IPS-20b (cell line): ENCODE data around the gene DIRAS1.

Experiments
- H3K27ac ChIP-seq: one replicate; pipeline ENCODE4 v1.5.1; 2013; ENCODE audit warnings: low read length
- H3K27me3 ChIP-seq: 2 replicates; pipeline ENCODE4 v1.6.1; 2013; ENCODE audit warnings: mild to moderate bottlenecking, low read length, inconsistent platforms; ENCODE audit not compliant: insufficient read depth
- H3K36me3 ChIP-seq: 2 replicates; pipeline ENCODE4 v1.6.1; 2013; ENCODE audit warnings: low read depth, mild to moderate bottlenecking, inconsistent platforms, low read length, moderate library complexity; ENCODE audit not compliant: insufficient read depth
- H3K4me1 ChIP-seq: 2 replicates; pipeline ENCODE4 v1.6.1; 2013; ENCODE audit warnings: mild to moderate bottlenecking, control low read depth, inconsistent platforms, low read length, moderate library complexity; ENCODE audit not compliant: insufficient read depth
- H3K4me3 ChIP-seq: 2 replicates; pipeline ENCODE4 v1.5.1; 2013; ENCODE audit warnings: mild to moderate bottlenecking, low read length, inconsistent platforms
- H3K9ac ChIP-seq: 2 replicates; pipeline ENCODE4 v1.6.1; 2013; ENCODE audit warnings: low read depth, mild to moderate bottlenecking, inconsistent platforms, low read length, moderate library complexity
- H3K9me3 ChIP-seq: 2 replicates; pipeline ENCODE4 v1.6.1; 2013; ENCODE audit warnings: mild to moderate bottlenecking, low read depth, low read length, inconsistent platforms; ENCODE audit not compliant: insufficient read depth

The DIRAS1 gene

DNA sequence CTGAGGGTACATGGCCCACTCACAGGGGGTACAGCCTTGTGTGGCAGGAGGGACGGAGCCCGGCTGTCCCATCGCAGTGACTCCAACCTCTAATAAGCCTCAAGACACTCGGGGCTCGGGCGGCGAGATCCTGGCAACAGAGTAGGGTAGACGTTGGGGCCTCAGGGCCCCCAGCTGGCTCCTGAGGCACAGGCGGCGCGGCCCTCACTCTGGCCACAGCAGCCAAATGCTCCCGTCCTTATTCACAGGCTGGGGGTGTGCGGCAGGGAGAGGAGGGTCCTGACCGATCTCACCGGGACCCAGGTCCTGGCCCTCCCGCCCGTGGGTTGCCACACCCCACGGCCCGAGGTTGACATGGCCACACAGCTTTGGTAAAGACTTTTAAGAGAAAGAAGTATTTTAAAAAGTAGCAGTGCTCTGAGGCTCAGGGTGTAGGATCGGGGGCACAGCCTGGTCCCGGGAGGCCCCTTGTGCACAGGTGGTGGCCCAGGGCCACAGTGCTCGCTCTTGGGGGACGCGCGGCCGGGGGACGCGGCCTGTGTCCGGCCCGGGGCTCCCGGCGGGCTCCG lies 11.1 kb upstream of the DIRAS1 start:
- H3K4me1 ChIP-seq: no peaks in the 10 kb centered on the region
- no peaks in the 10 kb centered on the region for H3K9me3 ChIP-seq
- peaks cover 27% of the 10 kb centered on the region for H3K36me3 ChIP-seq
- no peak overlapping the region for H3K9ac ChIP-seq
- H3K4me3 ChIP-seq: no peak overlapping the region
- H3K27me3 ChIP-seq: peaks cover 10% of the 10 kb centered on the region
- no peak overlapping the region for H3K27ac ChIP-seq

DNA sequence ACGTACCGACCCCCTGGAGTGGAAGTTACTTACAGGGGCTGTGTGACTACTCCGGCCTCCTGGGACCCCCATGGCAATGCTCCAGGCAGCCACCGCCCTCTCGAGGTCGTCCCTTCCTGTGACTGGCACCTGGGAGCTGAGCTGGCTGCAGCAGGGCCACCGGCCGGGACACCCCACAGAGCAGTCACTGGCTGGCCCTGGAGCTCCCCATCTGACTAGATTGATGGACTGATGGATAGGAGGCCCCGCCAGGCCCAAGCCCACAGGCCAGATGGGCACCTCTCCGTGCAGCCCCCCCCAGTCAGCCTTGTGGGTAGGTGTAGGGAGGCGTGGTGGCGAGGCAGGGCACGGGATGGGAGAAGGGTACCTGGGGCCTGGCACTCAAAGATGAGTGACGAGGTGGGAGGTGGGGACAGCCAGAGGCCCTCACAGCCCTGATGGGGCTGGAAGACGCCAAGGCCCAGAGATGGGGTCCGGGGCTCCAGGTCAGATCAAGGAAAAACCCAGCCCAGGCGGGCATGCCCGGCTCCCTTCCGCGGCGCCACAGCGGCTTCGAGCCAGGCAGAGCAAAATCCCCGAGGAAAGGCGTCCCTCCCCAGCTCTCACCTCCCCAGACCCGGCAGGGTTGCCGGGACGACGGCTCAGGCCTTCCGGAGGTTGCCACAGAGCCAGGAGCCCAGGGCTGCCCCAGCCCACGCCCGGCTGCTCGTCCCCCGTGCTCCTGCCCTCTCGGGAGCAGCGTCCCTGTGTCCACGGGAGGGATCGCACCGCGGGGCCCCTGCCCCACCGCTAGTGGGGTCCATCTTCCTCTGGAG lies 10.2 kb upstream of the DIRAS1 start:
- H3K4me1 ChIP-seq: no peaks in the 10 kb centered on the region

DNA sequence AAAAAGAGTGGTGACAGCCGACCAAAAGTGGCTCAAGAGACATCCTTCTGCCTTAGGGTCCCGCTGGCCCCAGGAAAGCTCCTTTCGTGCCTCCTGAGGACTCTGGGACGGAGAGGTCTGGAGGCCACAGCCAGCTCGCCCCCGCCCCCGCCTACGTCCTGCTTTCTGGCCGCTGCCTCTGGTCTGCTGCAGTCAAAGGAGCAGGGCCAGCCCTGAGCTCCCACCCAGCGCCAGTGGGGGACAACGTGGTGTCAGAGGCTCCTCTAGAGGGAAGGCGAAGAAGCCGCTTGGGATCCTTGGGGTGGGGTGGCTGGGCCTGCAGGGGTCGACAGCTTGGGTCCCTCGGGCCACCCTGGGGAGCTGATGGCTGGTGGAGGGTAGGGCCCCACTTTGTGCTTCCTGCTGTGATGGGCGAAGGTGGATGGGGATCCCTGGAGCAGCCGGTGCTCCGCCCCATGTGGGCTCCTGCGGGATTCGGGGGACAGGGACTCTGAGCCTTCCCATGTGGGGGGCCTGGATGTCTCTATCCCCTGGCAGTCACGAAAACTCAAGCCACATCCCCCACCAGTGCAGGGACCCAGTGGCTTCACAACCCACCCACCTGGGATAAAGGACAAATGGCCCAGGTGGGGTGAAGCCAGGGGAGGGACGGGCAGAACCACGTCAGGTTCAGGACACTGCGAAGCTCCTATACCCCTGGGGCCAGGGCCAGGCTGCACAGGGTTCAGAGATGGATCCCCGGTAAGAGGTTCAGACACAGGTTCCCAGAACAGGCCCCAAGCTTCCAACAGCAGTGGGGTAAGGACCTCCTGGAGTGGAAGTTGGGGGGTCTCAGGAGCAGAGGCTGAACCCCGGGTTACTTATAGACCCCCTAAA lies 9.0 kb upstream of the DIRAS1 start:
- Histone ChIP-seq H3K4me3 (no peak overlapping the region), H3K9ac (no peak overlapping the region), H3K36me3 (peaks cover 9% of the 10 kb centered on the region), H3K9me3 (no peaks in the 10 kb centered on the region), H3K4me1 (no peaks in the 10 kb centered on the region), H3K27me3 (peaks cover 21% of the 10 kb centered on the region), H3K27ac (no peak overlapping the region)

More for the DNA sequence above, 10.2 kb upstream of the DIRAS1 start:
- Histone ChIP-seq H3K27ac (no peak overlapping the region), H3K36me3 (peaks cover 21% of the 10 kb centered on the region), H3K27me3 (peaks cover 18% of the 10 kb centered on the region), H3K9ac (no peak overlapping the region), H3K4me3 (no peak overlapping the region), H3K9me3 (no peaks in the 10 kb centered on the region)

DNA sequence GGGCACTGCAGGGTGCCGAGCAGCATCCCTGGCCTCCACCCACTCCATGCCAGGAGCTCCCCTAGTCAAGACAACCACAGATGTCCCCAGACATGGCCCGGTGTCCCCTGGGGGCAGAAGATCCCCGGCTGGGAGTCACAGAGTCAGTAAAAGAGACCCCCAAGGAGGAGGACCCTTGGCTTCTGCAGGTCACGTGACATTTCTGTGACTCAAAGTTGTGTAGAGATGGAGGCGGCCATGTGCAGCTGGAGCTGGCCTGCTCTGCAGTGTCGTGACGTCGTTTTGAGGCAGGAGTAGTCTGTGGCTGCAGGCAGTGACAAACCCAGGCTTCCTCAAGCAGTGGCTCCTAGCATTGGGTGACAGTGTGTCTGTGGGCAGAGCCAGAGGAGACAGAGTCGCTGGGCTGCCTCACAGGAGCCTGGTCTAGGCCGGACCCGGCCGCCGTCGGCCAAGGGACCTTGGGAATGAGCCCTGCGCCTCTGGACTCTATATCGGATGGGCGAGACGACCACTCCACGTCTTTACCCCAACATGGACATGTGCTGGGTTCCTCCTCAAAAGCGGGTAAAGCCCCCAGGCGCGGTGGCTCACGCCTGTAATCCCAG lies 7.7 kb upstream of the DIRAS1 start:
- Histone ChIP-seq H3K4me3 (no peak overlapping the region), H3K27ac (no peak overlapping the region), H3K4me1 (no peaks in the 10 kb centered on the region), H3K36me3 (no peaks in the 10 kb centered on the region), H3K9ac (no peak overlapping the region), H3K27me3 (peaks cover 21% of the 10 kb centered on the region), H3K9me3 (no peaks in the 10 kb centered on the region)

DNA sequence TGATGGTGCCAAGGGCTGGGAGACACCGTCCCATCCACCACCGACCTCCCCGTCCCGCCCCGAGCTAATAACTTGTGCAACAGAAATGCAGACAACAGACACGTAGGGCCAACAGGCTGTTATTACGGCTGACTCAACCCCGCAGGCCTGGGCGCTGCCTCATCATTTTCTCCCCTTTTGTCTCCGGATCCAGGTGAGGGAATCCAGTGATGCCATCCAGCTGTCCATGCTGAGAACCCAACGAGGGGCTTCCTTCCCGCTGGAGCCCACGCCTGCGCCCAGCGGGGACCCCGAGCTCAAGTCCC lies 6.4 kb upstream of the DIRAS1 start:
- Histone ChIP-seq H3K36me3 (no peaks in the 10 kb centered on the region), H3K27me3 (peaks cover 31% of the 10 kb centered on the region), H3K27ac (no peak overlapping the region), H3K9ac (no peak overlapping the region), H3K4me1 (no peaks in the 10 kb centered on the region), H3K4me3 (no peak overlapping the region), H3K9me3 (no peaks in the 10 kb centered on the region)

DNA sequence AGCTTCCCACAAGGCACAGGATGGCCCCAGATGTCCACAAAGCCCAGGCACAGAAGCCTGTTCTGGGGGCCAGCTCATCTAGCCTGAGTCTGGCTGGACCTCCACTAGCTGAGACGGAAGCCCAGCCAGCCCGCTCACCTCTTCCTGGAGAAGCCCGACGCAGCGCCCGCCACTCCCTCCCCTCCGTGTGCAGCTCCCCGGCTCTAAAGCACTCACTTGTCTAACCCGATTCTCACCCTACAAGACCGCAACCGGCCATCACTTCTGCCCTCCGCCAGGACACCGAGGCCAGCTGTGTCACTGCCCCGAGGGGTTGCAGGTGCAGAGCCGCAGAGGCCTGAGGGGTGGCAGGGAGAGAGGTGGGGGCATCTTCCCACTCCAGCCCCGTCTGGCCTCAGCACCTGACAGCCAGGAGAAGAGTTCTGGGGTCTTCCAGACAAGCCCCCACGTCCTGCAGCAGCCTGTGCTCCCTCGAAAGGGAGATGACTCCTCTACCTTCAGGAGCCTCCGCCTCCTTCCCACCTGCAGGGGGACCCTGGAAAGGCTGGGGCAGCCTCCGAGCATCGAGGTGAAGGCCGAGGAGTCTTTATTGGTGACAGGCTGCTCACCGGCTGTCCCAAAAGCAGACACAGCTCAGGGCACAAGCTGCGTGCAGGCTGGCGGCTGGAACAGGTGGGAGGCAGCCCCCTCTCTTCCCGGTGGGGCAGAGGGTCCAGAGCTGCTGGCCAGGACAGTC lies 5.9 kb upstream of the DIRAS1 start:
- H3K9me3 ChIP-seq: no peaks in the 10 kb centered on the region
- peaks cover 37% of the 10 kb centered on the region for H3K27me3 ChIP-seq
- H3K4me1 ChIP-seq: no peaks in the 10 kb centered on the region
- no peaks in the 10 kb centered on the region for H3K36me3 ChIP-seq
- H3K27ac ChIP-seq: no peak overlapping the region
- H3K9ac ChIP-seq: no peak overlapping the region
- H3K4me3 ChIP-seq: no peak overlapping the region; the same call in 1 of the 2 replicates

DNA sequence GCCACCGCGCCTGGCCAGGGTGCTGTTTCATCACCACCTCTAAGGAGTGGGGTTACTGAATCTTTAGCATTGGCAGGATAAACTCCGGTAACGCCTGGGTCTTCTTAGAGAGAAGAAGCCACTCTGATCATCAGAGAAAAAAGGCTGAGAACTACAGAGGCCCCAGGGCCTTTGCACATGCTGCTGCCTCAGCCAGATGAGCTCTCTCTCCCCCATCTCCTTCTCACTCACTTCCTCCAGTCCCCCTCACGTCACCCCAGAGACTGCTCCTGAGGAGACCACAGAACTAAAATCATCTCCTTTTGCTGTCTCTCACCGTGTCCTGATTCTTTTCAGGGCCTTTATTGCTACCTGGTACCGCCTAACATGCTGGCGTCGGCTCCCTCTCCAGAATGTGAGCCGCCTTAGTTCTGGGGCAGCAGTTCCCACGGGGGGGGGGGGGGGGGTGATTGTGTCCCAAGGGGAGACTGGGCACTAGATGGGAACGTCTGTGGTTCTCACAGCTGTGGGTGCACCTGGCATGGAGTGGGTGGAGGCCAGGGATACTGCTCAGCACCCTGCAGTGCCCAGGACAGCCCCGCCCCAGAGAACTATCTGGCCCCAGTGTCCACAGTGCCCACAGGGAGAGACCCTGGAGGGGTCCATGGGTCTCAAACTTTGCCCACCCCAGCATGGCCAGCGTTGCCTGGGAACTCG lies 5.1 kb upstream of the DIRAS1 start:
- Histone ChIP-seq H3K27ac (no peak overlapping the region), H3K9ac (no peak overlapping the region)

DNA sequence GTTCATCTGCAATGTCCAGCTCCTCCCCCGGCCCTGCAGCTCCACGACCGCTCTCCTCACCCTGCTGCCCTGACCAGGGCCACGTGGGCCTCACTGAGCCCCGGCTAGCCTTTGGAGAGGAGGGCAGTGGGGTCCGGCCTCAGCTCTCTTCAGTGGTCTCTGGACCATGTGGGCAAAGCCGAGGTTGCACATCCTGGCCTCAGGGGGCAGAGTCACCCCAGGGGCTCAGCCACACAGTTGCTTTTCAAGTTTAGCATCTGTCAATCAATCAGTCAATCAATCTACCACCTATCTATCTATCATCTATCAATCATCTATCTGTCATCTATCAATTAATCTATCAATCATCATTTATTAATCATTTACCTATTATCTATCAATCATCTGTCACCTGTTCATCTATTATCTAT lies 3.0 kb upstream of the DIRAS1 start:
- no peak overlapping the region for H3K9ac ChIP-seq

More for the DNA sequence above, 5.1 kb upstream of the DIRAS1 start:
- H3K4me3 ChIP-seq: no peak overlapping the region
- peaks cover 44% of the 10 kb centered on the region for H3K27me3 ChIP-seq
- H3K4me1 ChIP-seq: no peaks in the 10 kb centered on the region
- H3K36me3 ChIP-seq: no peaks in the 10 kb centered on the region
- no peaks in the 10 kb centered on the region for H3K9me3 ChIP-seq

DNA sequence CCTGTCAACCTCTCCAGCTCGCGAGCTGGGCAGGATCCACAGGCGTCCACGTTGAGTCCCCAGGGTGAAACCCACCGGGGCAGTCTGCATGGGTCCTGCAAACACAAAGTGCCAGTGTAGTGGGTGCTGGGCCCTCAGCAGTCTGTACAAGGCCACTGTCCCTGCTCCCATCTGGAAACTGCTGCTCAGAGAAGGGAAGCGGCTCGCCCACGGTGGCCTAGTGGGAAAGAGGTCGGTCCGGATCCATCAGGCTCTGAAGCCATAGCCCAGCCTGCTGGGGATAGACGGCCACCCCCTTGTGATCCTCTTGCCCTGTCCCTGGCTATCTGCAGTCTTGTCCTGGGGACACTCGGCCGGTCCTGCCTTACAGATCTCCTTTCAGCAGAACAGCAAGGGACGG lies 2.6 kb upstream of the DIRAS1 start:
- Histone ChIP-seq H3K4me1 (no peaks in the 10 kb centered on the region), H3K4me3 (no peak overlapping the region), H3K9ac (no peak overlapping the region), H3K9me3 (no peaks in the 10 kb centered on the region), H3K36me3 (no peaks in the 10 kb centered on the region), H3K27ac (no peak overlapping the region), H3K27me3 (peaks cover 44% of the 10 kb centered on the region)

More for the DNA sequence above, 3.0 kb upstream of the DIRAS1 start:
- no peak overlapping the region for H3K4me3 ChIP-seq
- H3K36me3 ChIP-seq: no peaks in the 10 kb centered on the region
- no peaks in the 10 kb centered on the region for H3K4me1 ChIP-seq
- H3K27me3 ChIP-seq: peaks cover 44% of the 10 kb centered on the region
- H3K9me3 ChIP-seq: no peaks in the 10 kb centered on the region
- no peak overlapping the region for H3K27ac ChIP-seq

DNA sequence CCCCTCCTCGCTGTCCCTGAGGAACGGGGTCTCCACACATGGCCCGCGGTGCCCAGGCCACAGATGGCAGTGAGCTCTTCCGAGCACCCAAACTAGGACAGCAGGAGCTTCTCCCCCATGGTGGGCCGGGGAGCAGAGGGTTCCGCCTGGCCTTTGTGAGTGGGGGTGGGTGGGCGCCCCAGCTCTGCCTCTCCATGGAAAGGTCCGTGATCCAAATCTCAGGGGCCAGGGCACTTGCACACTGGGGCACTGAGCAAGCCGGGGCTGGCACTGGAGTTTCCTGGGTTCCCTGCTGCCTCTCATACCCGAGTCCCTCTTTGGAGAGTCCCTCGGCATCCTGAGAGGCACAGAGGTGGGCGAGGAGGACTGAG lies 2.2 kb upstream of the DIRAS1 start:
- no peak overlapping the region for H3K9ac ChIP-seq
- H3K27ac ChIP-seq: no peak overlapping the region
- no peaks in the 10 kb centered on the region for H3K36me3 ChIP-seq
- H3K4me1 ChIP-seq: no peaks in the 10 kb centered on the region
- H3K4me3 ChIP-seq: no peak overlapping the region
- no peaks in the 10 kb centered on the region for H3K9me3 ChIP-seq
- peaks cover 44% of the 10 kb centered on the region for H3K27me3 ChIP-seq
